Stomach (tissue), 4 donors: Measurements from ENCODE around the gene LONRF2.
A peak's percentile ranks its signal among the peaks of the same experiment; 100 is the strongest.

Experiments
- EP300 ChIP-seq: sonication (generic); formaldehyde crosslinking; IDR thresholded peaks from one replicate; pipeline ENCODE4 v1.6.1; 2017; ENCODE audit warnings: antibody characterized with exemption
- POLR2A ChIP-seq, 4 donors: fragments of 450-650 bp; IDR thresholded peaks; one replicate each; pipeline ENCODE4 v1.6.1; 2016; ENCODE audit warnings: antibody characterized with exemption in 4 of 4, control low read depth in 2 of 4, mild to moderate bottlenecking in 1 of 4, moderate library complexity in 1 of 4
- POLR2AphosphoS5 ChIP-seq, 3 donors: sonication (generic); formaldehyde crosslinking; IDR thresholded peaks; one replicate each; pipeline ENCODE4 v1.6.1; 2016; ENCODE audit warnings: antibody characterized with exemption in 3 of 3
- TF ChIP-seq, protein P1 (sequence below), 7 experiments: fragments of 450-650 bp in 4 of 7; fragments of 200-600 bp in 3 of 7; sonication (generic) in 3 of 7; IDR thresholded peaks; one replicate each; pipeline ENCODE4 v1.5.1; 2016 to 2019; ENCODE audit warnings: antibody characterized with exemption in 7 of 7, control low read depth in 2 of 7, mild to moderate bottlenecking in 1 of 7

DNA sequence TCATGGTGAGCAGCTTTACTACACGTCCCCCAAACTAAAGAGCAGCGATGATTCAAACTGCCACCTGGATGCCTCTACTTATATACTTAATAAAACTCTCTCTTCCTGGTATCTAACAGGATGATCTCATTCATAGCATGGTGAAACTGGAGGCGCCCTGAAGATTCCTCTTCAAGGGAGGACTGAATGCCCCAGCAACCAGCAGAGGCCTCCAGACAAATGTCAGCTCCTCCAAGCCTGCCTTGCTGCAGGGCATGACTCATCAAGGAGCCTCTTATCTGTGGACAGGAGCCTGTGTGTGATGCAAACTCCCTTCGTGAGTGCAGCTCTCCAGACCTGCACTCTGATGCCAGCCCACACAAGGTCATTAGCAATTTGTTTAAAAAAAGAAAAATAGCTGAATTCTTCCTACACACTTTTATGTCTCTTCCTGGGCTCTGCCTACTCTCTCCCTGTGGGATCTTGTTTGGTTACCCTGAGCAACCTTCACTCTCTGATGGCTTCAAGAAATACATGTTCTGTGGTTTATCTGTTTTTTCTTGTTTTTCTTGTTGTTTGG is 30.2 kb downstream of the LONRF2 start:
- no peak for TF ChIP-seq POLR2A (IDR thresholded peaks at IDR 0.05)
- TF ChIP-seq EP300, result no peak
- TF ChIP-seq, protein P1, sequence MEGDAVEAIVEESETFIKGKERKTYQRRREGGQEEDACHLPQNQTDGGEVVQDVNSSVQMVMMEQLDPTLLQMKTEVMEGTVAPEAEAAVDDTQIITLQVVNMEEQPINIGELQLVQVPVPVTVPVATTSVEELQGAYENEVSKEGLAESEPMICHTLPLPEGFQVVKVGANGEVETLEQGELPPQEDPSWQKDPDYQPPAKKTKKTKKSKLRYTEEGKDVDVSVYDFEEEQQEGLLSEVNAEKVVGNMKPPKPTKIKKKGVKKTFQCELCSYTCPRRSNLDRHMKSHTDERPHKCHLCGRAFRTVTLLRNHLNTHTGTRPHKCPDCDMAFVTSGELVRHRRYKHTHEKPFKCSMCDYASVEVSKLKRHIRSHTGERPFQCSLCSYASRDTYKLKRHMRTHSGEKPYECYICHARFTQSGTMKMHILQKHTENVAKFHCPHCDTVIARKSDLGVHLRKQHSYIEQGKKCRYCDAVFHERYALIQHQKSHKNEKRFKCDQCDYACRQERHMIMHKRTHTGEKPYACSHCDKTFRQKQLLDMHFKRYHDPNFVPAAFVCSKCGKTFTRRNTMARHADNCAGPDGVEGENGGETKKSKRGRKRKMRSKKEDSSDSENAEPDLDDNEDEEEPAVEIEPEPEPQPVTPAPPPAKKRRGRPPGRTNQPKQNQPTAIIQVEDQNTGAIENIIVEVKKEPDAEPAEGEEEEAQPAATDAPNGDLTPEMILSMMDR (IDR thresholded peaks at IDR 0.05), result no peak
- peak in 2 of 3 donors; percentile 10 to 34 for TF ChIP-seq POLR2AphosphoS5 (IDR thresholded peaks at IDR 0.05)
